ENCODE data around the gene PSORS1C2.

PSORS1C2 gene

DNA sequence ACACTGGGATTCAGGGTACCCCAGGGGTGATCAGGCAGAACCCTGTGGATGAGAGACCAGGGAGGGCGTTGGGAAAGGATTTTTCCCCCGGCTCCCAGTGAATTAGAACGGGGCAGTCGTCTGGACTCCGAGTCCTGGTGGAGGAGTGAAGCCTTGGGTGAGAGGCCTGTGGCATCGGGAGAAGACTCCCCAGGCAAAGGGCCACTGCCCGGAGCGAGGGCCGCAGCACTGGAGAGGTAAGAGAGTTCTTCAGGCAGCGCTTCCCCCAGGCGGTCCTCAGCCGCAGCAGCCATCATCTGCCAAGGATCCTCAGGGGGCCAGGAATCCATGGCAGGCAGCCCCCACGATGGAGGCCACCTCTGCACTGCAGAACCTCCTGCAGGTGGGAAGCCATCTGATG lies 27.2 kb downstream of the PSORS1C2 start:
- Histone ChIP-seq H3K4me3 (ENCODE audit: extremely low read depth, insufficient read depth, low read length, poor library complexity, severe bottlenecking) (no peak overlapping the region), H3K27ac (ENCODE audit: low read depth, low read length, severe bottlenecking) (no peak overlapping the region), H3K4me1 (ENCODE audit: control insufficient read depth, insufficient read depth, low read length, poor library complexity, severe bottlenecking) (peaks cover 31% of the 10 kb centered on the region), H3K9me3 (ENCODE audit: control insufficient read depth, low read length) (no peaks in the 10 kb centered on the region), H3K36me3 (ENCODE audit: control insufficient read depth, insufficient read depth, low read length) (no peaks in the 10 kb centered on the region)
- 92% methylated on average over 12 to 13 of the region's 13 CpGs for WGBS, 2 experiments (ENCODE audit: insufficient coverage in 2 of 2)

DNA sequence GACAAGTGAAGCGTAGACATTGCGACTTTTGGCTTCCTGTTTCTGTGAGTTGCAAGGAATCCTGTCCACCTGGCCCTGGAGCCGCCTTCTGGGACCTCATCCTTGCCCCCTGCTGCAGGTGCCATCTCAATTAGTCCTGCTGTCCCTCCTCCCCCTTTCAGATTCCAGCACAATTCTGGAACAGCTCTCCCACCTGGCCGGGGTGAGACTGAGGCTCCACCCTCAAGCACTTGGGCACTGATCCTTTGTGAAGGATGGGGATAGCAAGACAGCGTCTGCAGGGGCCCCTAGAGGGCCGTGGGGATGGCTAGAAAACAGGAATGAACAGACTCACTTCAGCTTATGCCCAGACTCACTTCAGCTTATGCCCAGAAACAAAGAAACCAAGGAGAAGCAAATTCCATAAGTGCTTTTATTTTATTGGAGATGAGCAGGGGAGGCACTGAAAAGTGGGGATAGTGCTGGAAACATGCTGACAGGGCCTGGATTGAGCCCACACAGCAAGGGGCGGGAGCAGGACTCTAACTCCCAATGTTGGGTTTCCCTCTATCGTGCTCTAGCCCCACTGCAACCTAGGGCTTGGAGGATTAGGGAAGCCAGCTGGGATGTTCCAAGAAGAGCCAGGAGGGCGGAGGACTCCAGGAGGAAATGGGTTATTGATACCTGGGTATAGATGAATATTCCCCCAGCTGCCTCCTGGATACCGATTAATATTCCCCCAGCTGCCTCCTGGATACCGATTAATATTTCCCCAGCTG lies 27.9 kb downstream of the PSORS1C2 start:
- WGBS, 2 experiments (ENCODE audit: insufficient coverage in 2 of 2) = 76 to 80% methylated on average over 5 to 7 of the region's 11 CpGs
- H3K36me3 ChIP-seq (ENCODE audit: control insufficient read depth, insufficient read depth, low read length) = no peaks in the 10 kb centered on the region
- no peak overlapping the region for H3K4me3 ChIP-seq (ENCODE audit: extremely low read depth, insufficient read depth, low read length, poor library complexity, severe bottlenecking)
- no peaks in the 10 kb centered on the region for H3K9me3 ChIP-seq (ENCODE audit: control insufficient read depth, low read length)
- peaks cover 31% of the 10 kb centered on the region for H3K4me1 ChIP-seq (ENCODE audit: control insufficient read depth, insufficient read depth, low read length, poor library complexity, severe bottlenecking)
- no peak overlapping the region for H3K27ac ChIP-seq (ENCODE audit: low read depth, low read length, severe bottlenecking)

DNA sequence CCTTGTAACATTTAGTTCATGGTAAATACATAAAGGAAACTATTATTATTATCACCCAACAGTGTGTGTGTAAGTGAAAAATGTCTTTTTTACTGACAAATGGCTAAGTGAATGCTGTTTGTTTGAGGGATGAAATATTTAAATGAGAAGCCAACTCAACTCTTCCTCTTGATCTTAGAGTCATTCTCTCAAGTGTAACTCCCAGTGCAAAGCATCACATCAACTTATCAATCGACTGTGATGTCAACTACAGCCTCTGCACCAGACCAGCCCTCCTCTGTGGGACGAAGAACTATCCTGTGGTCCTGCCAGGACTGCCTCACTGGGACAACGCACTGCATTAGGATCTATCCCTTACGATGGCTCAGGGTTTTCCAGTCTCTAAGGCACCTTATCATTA lies 31.8 kb downstream of the PSORS1C2 start:
- H3K4me3 ChIP-seq (ENCODE audit: extremely low read depth, insufficient read depth, low read length, poor library complexity, severe bottlenecking) = no peak overlapping the region
- H3K27ac ChIP-seq (ENCODE audit: low read depth, low read length, severe bottlenecking) = no peak overlapping the region
- no peaks in the 10 kb centered on the region for H3K36me3 ChIP-seq (ENCODE audit: control insufficient read depth, insufficient read depth, low read length)
- WGBS, 2 experiments (ENCODE audit: insufficient coverage in 2 of 2) = 74 to 100% methylated on average over 1 to 3 of the region's 4 CpGs
- no peaks in the 10 kb centered on the region for H3K4me1 ChIP-seq (ENCODE audit: control insufficient read depth, insufficient read depth, low read length, poor library complexity, severe bottlenecking)
- H3K9me3 ChIP-seq (ENCODE audit: control insufficient read depth, low read length) = no peaks in the 10 kb centered on the region

DNA sequence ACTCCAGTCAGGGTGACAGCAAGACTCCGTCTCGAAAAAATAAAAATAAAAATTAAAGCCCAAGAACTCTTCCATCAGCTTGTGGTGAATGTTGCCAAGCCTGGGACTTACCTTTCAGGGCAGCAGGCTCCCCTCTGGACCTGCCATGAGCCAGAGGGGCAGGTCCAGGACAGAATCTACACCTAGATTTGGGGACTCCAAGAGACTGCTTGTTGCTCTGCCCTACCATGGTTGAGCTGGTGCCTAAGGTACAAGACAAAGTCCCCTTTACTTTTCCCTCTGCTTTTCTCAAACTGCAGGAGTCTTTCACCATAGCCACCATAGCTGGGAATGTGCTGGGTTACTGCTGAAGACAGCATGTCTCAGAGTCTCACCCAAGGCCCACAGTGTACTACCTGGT lies 35.7 kb downstream of the PSORS1C2 start:
- WGBS, 2 experiments (ENCODE audit: insufficient coverage in 2 of 2) = 94% methylated on average over 2 of the region's 2 CpGs; no CpG with 5 or more reads in 1 of the 2 experiments
- no peak overlapping the region for H3K4me3 ChIP-seq (ENCODE audit: extremely low read depth, insufficient read depth, low read length, poor library complexity, severe bottlenecking)
- H3K4me1 ChIP-seq (ENCODE audit: control insufficient read depth, insufficient read depth, low read length, poor library complexity, severe bottlenecking) = no peaks in the 10 kb centered on the region
- H3K27ac ChIP-seq (ENCODE audit: low read depth, low read length, severe bottlenecking) = no peak overlapping the region
- H3K36me3 ChIP-seq (ENCODE audit: control insufficient read depth, insufficient read depth, low read length) = no peaks in the 10 kb centered on the region
- H3K9me3 ChIP-seq (ENCODE audit: control insufficient read depth, low read length) = no peaks in the 10 kb centered on the region

DNA sequence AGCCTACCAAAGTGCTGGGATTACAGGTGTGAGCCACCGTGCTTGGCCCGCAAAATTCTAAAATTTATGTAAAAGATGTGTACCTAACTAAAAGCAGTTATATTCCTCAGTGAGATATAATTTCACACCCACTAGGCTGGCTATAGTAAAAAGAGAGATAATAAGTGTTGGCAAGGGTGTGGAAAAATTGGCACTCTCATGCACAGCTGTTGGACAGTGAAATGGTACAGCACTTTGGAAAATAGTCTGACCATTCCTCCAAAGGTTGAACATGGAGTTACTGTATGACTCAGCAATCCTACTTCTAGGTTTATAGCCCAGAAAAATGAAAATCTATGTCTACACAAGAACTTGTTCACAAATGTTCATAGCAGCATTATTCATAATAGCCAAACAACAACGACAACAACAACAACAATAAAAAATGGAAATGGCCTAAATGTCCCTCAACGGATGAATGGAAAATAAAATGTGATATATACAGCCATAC lies 40.4 kb downstream of the PSORS1C2 start:
- Histone ChIP-seq H3K4me1 (ENCODE audit: control insufficient read depth, insufficient read depth, low read length, poor library complexity, severe bottlenecking) (peaks cover 7% of the 10 kb centered on the region), H3K9me3 (ENCODE audit: control insufficient read depth, low read length) (no peaks in the 10 kb centered on the region), H3K4me3 (ENCODE audit: extremely low read depth, insufficient read depth, low read length, poor library complexity, severe bottlenecking) (no peak overlapping the region), H3K36me3 (ENCODE audit: control insufficient read depth, insufficient read depth, low read length) (no peaks in the 10 kb centered on the region), H3K27ac (ENCODE audit: low read depth, low read length, severe bottlenecking) (no peak overlapping the region)
- no CpG with 5 or more reads among the region's 4 CpGs for WGBS, 2 experiments (ENCODE audit: insufficient coverage in 2 of 2)

DNA sequence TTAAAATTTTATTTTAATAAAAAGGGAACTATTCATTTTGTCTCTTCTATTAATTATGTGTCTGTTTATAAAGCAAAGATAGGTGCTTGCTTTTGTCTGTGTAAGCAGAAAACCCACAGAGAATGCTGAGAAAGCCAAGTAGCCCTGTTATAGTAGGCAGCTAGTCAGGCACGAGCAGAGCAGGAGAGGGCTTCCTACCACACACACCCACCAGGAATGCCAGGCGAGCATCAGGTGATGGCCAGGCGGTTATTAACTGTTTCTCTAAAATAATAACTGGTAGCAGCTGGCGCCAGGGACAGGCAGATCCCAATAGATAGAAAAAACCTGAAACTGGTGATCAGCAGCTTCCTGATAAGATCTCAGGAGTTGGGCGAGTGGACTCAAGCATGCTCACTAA lies 42.2 kb downstream of the PSORS1C2 start:
- peaks cover 14% of the 10 kb centered on the region for H3K4me1 ChIP-seq (ENCODE audit: control insufficient read depth, insufficient read depth, low read length, poor library complexity, severe bottlenecking)
- no peak overlapping the region for H3K27ac ChIP-seq (ENCODE audit: low read depth, low read length, severe bottlenecking)
- no peaks in the 10 kb centered on the region for H3K36me3 ChIP-seq (ENCODE audit: control insufficient read depth, insufficient read depth, low read length)
- H3K4me3 ChIP-seq (ENCODE audit: extremely low read depth, insufficient read depth, low read length, poor library complexity, severe bottlenecking) = no peak overlapping the region
- H3K9me3 ChIP-seq (ENCODE audit: control insufficient read depth, low read length) = no peaks in the 10 kb centered on the region
- WGBS, 2 experiments (ENCODE audit: insufficient coverage in 2 of 2) = 95% methylated on average over 4 of the region's 5 CpGs

DNA sequence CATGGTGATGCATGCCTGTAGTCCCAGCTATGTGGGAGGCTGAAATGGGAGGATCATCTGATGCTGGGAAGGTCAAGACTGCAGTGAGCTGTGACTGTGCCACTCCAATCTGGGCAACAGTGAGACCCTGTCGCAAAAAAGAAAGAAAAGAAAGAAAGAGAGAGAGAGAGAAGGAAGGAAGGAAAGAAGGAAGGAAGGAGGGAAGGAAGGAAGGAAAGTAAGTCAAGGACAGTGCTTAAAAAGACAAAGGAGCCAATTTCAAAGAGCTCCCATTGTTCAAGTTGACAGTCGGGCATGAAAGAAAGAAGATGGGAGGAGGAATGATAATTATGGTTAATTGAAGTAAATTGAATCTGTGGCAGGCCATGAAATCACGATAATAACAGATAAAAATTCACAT lies 42.7 kb downstream of the PSORS1C2 start:
- WGBS, 2 experiments (ENCODE audit: insufficient coverage in 2 of 2) = 67 to 93% methylated on average over 1 to 2 of the region's 3 CpGs
- Histone ChIP-seq H3K27ac (ENCODE audit: low read depth, low read length, severe bottlenecking) (no peak overlapping the region), H3K9me3 (ENCODE audit: control insufficient read depth, low read length) (no peaks in the 10 kb centered on the region), H3K4me3 (ENCODE audit: extremely low read depth, insufficient read depth, low read length, poor library complexity, severe bottlenecking) (no peak overlapping the region), H3K4me1 (ENCODE audit: control insufficient read depth, insufficient read depth, low read length, poor library complexity, severe bottlenecking) (peaks cover 14% of the 10 kb centered on the region), H3K36me3 (ENCODE audit: control insufficient read depth, insufficient read depth, low read length) (no peaks in the 10 kb centered on the region)

DNA sequence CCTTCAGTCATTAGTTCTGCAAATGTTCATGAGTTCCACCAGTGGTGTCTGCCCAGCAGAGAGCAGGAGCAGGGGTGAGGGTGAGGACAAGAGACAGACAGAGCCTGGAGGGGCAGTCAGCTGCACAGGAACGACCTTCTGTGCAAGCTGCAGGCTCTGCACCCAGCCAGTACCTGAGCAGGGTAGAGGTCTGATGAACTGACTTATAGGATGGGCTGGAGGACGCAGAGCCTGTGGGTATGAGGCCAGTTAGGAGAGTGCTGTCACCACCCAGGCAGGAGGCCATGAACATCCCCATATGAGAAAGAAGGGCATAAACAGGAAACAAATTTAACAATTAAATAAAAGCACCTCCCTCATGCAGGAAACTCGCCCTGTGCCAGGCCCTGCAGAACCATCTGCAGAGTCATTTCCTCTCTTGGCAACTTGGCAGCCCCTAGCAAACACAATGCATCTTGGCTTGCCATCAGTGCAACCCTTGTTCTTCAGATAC lies 44.4 kb downstream of the PSORS1C2 start:
- 88 to 93% methylated on average over 2 of the region's 3 CpGs for WGBS, 2 experiments (ENCODE audit: insufficient coverage in 2 of 2)
- Histone ChIP-seq H3K4me3 (ENCODE audit: extremely low read depth, insufficient read depth, low read length, poor library complexity, severe bottlenecking) (no peak overlapping the region), H3K36me3 (ENCODE audit: control insufficient read depth, insufficient read depth, low read length) (no peaks in the 10 kb centered on the region), H3K27ac (ENCODE audit: low read depth, low read length, severe bottlenecking) (no peak overlapping the region), H3K4me1 (ENCODE audit: control insufficient read depth, insufficient read depth, low read length, poor library complexity, severe bottlenecking) (peaks cover 14% of the 10 kb centered on the region), H3K9me3 (ENCODE audit: control insufficient read depth, low read length) (no peaks in the 10 kb centered on the region)

DNA sequence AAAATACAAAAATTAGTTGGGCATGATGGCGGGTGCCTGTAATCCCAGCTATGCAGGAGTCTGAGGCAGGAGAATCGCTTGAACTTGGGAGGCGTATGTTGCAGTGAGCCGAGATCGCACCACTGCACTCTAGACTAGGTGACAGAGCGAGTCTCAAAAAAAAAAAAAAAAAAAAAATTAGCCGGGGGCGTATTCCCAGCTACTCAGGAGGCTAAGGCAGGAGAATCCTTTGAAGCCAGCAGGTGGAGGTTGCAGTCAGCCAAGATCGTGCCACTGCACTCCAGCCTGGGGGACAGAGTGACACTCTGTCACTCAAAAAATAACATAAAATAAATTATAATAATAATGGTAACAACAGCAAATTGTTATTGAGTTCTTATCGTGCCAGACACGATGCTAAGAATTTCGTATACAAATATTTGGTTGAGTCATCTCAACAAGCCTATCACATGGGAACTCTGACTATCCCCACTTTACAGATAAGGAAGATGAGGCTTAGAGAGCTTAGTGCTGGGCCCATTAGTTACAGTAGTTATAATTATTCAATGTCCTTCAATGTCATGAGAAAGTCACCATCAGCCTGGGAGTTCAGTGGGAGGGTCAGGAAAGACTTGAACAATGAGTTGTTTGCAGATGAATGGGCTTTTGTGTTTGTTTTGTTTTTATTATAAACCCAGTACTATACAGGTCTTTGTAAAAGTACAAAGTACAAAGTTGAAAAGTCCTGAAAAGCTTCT lies 45.9 kb downstream of the PSORS1C2 start:
- Histone ChIP-seq H3K4me3 (ENCODE audit: extremely low read depth, insufficient read depth, low read length, poor library complexity, severe bottlenecking) (no peak overlapping the region), H3K36me3 (ENCODE audit: control insufficient read depth, insufficient read depth, low read length) (no peaks in the 10 kb centered on the region), H3K9me3 (ENCODE audit: control insufficient read depth, low read length) (no peaks in the 10 kb centered on the region), H3K4me1 (ENCODE audit: control insufficient read depth, insufficient read depth, low read length, poor library complexity, severe bottlenecking) (peaks cover 14% of the 10 kb centered on the region), H3K27ac (ENCODE audit: low read depth, low read length, severe bottlenecking) (no peak overlapping the region)
- WGBS, 2 experiments (ENCODE audit: insufficient coverage in 2 of 2) = 90 to 100% methylated on average over 2 to 6 of the region's 12 CpGs

DNA sequence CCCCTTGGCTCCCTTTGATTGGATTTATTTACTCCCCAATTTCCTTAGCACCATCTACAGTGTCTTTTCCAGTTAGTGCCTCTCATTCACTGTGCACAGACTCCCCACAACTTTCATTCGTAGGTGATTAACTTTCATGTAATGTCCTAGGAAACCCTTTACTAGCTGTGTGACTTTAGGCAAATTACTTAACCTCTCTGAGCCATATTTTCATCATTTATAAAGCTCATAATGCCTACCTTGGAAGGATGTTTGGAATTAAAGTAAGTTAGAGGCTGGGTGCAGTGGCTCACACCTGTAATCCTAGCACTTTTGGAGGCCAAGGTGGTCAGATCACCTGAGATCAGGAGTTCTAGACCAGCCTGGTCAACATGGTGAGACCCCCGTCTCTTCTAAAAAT lies 46.6 kb downstream of the PSORS1C2 start:
- no peaks in the 10 kb centered on the region for H3K36me3 ChIP-seq (ENCODE audit: control insufficient read depth, insufficient read depth, low read length)
- H3K9me3 ChIP-seq (ENCODE audit: control insufficient read depth, low read length) = no peaks in the 10 kb centered on the region
- no peak overlapping the region for H3K4me3 ChIP-seq (ENCODE audit: extremely low read depth, insufficient read depth, low read length, poor library complexity, severe bottlenecking)
- peaks cover 15% of the 10 kb centered on the region for H3K4me1 ChIP-seq (ENCODE audit: control insufficient read depth, insufficient read depth, low read length, poor library complexity, severe bottlenecking)
- H3K27ac ChIP-seq (ENCODE audit: low read depth, low read length, severe bottlenecking) = no peak overlapping the region
- WGBS, 2 experiments (ENCODE audit: insufficient coverage in 2 of 2) = 80 to 87% methylated on average over 1 to 2 of the region's 2 CpGs

DNA sequence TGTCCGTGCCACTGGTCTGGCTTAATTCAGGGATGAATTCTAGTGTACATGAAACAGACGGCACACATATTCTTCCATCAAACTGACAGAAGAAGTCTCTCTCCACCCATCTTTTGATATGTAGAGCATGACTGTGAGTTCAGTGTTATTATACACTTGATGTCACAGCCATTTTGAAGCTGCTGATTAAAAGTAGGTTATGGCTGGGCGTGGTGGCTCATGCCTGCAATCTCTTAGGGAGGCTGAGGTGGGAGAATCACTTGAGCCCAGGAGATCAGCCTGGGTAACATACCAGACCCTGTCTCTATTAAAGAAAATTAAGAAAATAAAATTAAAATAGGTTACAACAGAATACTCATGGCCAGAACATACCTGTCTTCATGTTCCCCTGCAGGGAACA lies 47.2 kb downstream of the PSORS1C2 start:
- WGBS, 2 experiments (ENCODE audit: insufficient coverage in 2 of 2) = 70 to 100% methylated on average over 1 to 2 of the region's 3 CpGs
- H3K4me1 ChIP-seq (ENCODE audit: control insufficient read depth, insufficient read depth, low read length, poor library complexity, severe bottlenecking) = peaks cover 20% of the 10 kb centered on the region
- H3K9me3 ChIP-seq (ENCODE audit: control insufficient read depth, low read length) = no peaks in the 10 kb centered on the region
- H3K4me3 ChIP-seq (ENCODE audit: extremely low read depth, insufficient read depth, low read length, poor library complexity, severe bottlenecking) = no peak overlapping the region
- H3K36me3 ChIP-seq (ENCODE audit: control insufficient read depth, insufficient read depth, low read length) = no peaks in the 10 kb centered on the region
- no peak overlapping the region for H3K27ac ChIP-seq (ENCODE audit: low read depth, low read length, severe bottlenecking)
